Measurements from ENCODE around the gene PARS2.
"Not testable (repeated sequence)": the region's sequence is repeated elsewhere in the genome, so short reads cannot be mapped to it uniquely, and the experiment has no call there.

PARS2 gene

GRCh38 chr1:54781023-54781723, 16.9 kb upstream of the PARS2 start:
- Histone ChIP-seq H3K27ac (no peak overlapping the region), H3K4me3 (peak overlapping the region in 1 of 7 experiments; percentile 8)

GRCh38 chr1:54777431-54777830, 13.1 kb upstream of the PARS2 start:
- H3K4me3 ChIP-seq = no peak overlapping the region
- H3K27ac ChIP-seq = no peak overlapping the region

GRCh38 chr1:54777011-54777410, 12.7 kb upstream of the PARS2 start:
- H3K27ac ChIP-seq = no peak overlapping the region
- H3K4me3 ChIP-seq = no peak overlapping the region

GRCh38 chr1:54775828-54776721, 11.8 kb upstream of the PARS2 start:
- not testable (repeated sequence) for H3K4me3 ChIP-seq, H3K27ac ChIP-seq

GRCh38 chr1:54774820-54775498, 10.6 kb upstream of the PARS2 start:
- H3K27ac ChIP-seq = no peak overlapping the region

GRCh38 chr1:54772951-54773350, 8.6 kb upstream of the PARS2 start:
- Histone ChIP-seq H3K4me3 (no peak overlapping the region), H3K27ac (no peak overlapping the region)

More at GRCh38 chr1:54774820-54775498, 10.6 kb upstream of the PARS2 start:
- no peak overlapping the region for H3K4me3 ChIP-seq

GRCh38 chr1:54768093-54768492, 3.8 kb upstream of the PARS2 start:
- Histone ChIP-seq H3K4me3 (no peak overlapping the region), H3K27ac (no peak overlapping the region)

GRCh38 chr1:54767526-54767925, 3.2 kb upstream of the PARS2 start:
- Histone ChIP-seq H3K27ac (no peak overlapping the region), H3K4me3 (no peak overlapping the region)

- Histone ChIP-seq H3K27ac (no peak overlapping the region), H3K4me3 (no peak overlapping the region)
Observed at GRCh38 chr1:54766726-54767125, 2.4 kb upstream of the PARS2 start.

GRCh38 chr1:54764922-54765561, 719 bp upstream of the PARS2 start:
- peak overlapping the region; percentile 20 to 87 (median 69) for H3K4me3 ChIP-seq
- H3K27ac ChIP-seq = peak overlapping the region in 5 of 21 experiments; percentile 12 to 88 (median 60)

GRCh38 chr1:54763816-54764132, 549 bp downstream of the PARS2 start:
- Histone ChIP-seq H3K4me3 (peak overlapping the region; percentile 52 to 87 (median 73)), H3K27ac (peak overlapping the region; percentile 57 to 90 (median 78))

GRCh38 chr1:54758678-54759348, 5.5 kb downstream of the PARS2 start:
- H3K27ac ChIP-seq = no peak overlapping the region
- H3K4me3 ChIP-seq = no peak overlapping the region

GRCh38 chr1:54757833-54758232, 6.5 kb downstream of the PARS2 start:
- no peak overlapping the region for H3K4me3 ChIP-seq
- no peak overlapping the region for H3K27ac ChIP-seq

GRCh38 chr1:54754486-54755285, 9.6 kb downstream of the PARS2 start:
- H3K4me3 ChIP-seq = no peak overlapping the region

GRCh38 chr1:54754045-54754444, 10.3 kb downstream of the PARS2 start:
- H3K4me3 ChIP-seq = no peak overlapping the region
- no peak overlapping the region for H3K27ac ChIP-seq

More at GRCh38 chr1:54754486-54755285, 9.6 kb downstream of the PARS2 start:
- no peak overlapping the region for H3K27ac ChIP-seq

GRCh38 chr1:54751426-54751825, 12.9 kb downstream of the PARS2 start:
- no peak overlapping the region for H3K4me3 ChIP-seq

GRCh38 chr1:54750596-54750995, 13.7 kb downstream of the PARS2 start:
- Histone ChIP-seq H3K4me3 (no peak overlapping the region), H3K27ac (no peak overlapping the region)

More at GRCh38 chr1:54751426-54751825, 12.9 kb downstream of the PARS2 start:
- H3K27ac ChIP-seq = no peak overlapping the region

GRCh38 chr1:54748094-54748835, 16.1 kb downstream of the PARS2 start:
- Histone ChIP-seq H3K27ac (no peak overlapping the region), H3K4me3 (no peak overlapping the region)
